ENCODE results near the gene SEC14L6. TPM values are rescaled to one million over a fixed set of nuclear protein-coding genes. Genes with fewer than 3 reads are reported as not detected.
A peak's percentile ranks its signal among the peaks of the same experiment; 100 is the strongest.

SEC14L6 gene
- total RNA-seq, 1 experiment from 2014 or later: 0.26 TPM

- peak overlapping the region; percentile 58 for H3K4me3 Mint-ChIP-seq (ENCODE audit: low read depth, unreplicated experiment)
- BruUV-seq (replicated peaks): no TSS peak
- H3K36me3 Mint-ChIP-seq (ENCODE audit: insufficient read depth, unreplicated experiment): peaks cover 50% of the 10 kb centered on the region
- no peaks in the 10 kb centered on the region for H3K9me3 Mint-ChIP-seq (ENCODE audit: low read depth, unreplicated experiment)
- CTCF ChIA-PET: no interaction called here
- no peak for DNase-seq
- intact Hi-C loops (cut with micrococcal nuclease; ENCODE audit: unreplicated experiment): no loop called here
- peaks cover 20% of the 10 kb centered on the region for H3K4me1 Mint-ChIP-seq (ENCODE audit: low read depth, unreplicated experiment)
- H3K27ac Mint-ChIP-seq (ENCODE audit: unreplicated experiment): no peak overlapping the region
- H3K27me3 Mint-ChIP-seq (ENCODE audit: unreplicated experiment): no peaks in the 10 kb centered on the region
- no peak for TF ChIP-seq CTCF (IDR thresholded peaks at IDR 0.05; ENCODE audit: unreplicated experiment)
These were observed 28.6 kb upstream of the SEC14L6 start for GRCh38 chr22:30574997-30575671.

GRCh38 chr22:30574095-30574981, 27.8 kb upstream of the SEC14L6 start, which contains the start of gene GAL3ST1:
Gene GAL3ST1 (minus strand): TSS chr22:30574665. CDS start chr22:30557392, 17,273 bp downstream.
- H3K4me3 Mint-ChIP-seq (ENCODE audit: low read depth, unreplicated experiment): peak within 1 kb of the TSS; percentile 58
- TF ChIP-seq CTCF (IDR thresholded peaks at IDR 0.05; ENCODE audit: unreplicated experiment): no peak
- CTCF ChIA-PET: interaction anchor here (0.6 kb wide), 1 partner anchor 11 kb away, joined by 3 read pairs; no protein-coding TSS in a partner anchor
- H3K4me1 Mint-ChIP-seq (ENCODE audit: low read depth, unreplicated experiment): peaks cover 20% of the 10 kb centered on the region
- no peaks in the 10 kb centered on the region for H3K27me3 Mint-ChIP-seq (ENCODE audit: unreplicated experiment)
- no peaks in the 10 kb centered on the region for H3K9me3 Mint-ChIP-seq (ENCODE audit: low read depth, unreplicated experiment)
- DNase-seq: peak; percentile 58
- peak within 1 kb of the TSS; percentile 53 for H3K27ac Mint-ChIP-seq (ENCODE audit: unreplicated experiment)
- intact Hi-C loops (cut with micrococcal nuclease; ENCODE audit: unreplicated experiment): no loop called here
- H3K36me3 Mint-ChIP-seq (ENCODE audit: insufficient read depth, unreplicated experiment): peaks cover 42% of the 10 kb centered on the region
- no TSS peak for BruUV-seq (replicated peaks)

GRCh38 chr22:30573594-30574094, 27.1 kb upstream of the SEC14L6 start:
- Mint-ChIP-seq H3K36me3 (ENCODE audit: insufficient read depth, unreplicated experiment) (peaks cover 37% of the 10 kb centered on the region), H3K27ac (ENCODE audit: unreplicated experiment) (peak overlapping the region; percentile 53), H3K4me1 (ENCODE audit: low read depth, unreplicated experiment) (peaks cover 20% of the 10 kb centered on the region), H3K27me3 (ENCODE audit: unreplicated experiment) (no peaks in the 10 kb centered on the region), H3K9me3 (ENCODE audit: low read depth, unreplicated experiment) (no peaks in the 10 kb centered on the region), H3K4me3 (ENCODE audit: low read depth, unreplicated experiment) (peak overlapping the region; percentile 58)
- TF ChIP-seq CTCF (IDR thresholded peaks at IDR 0.05; ENCODE audit: unreplicated experiment): no peak
- intact Hi-C loops (cut with micrococcal nuclease; ENCODE audit: unreplicated experiment): no loop called here
- peak; percentile 61 for DNase-seq
- no TSS peak for BruUV-seq (replicated peaks)
- CTCF ChIA-PET: interaction anchor here (0.6 kb wide), 1 partner anchor 12 kb away, joined by 3 read pairs; no protein-coding TSS in a partner anchor

GRCh38 chr22:30572840-30573593, 26.5 kb upstream of the SEC14L6 start:
- Mint-ChIP-seq H3K36me3 (ENCODE audit: insufficient read depth, unreplicated experiment) (peaks cover 37% of the 10 kb centered on the region), H3K27me3 (ENCODE audit: unreplicated experiment) (no peaks in the 10 kb centered on the region), H3K4me1 (ENCODE audit: low read depth, unreplicated experiment) (peaks cover 20% of the 10 kb centered on the region), H3K4me3 (ENCODE audit: low read depth, unreplicated experiment) (peak overlapping the region; percentile 58), H3K27ac (ENCODE audit: unreplicated experiment) (peak overlapping the region; percentile 53), H3K9me3 (ENCODE audit: low read depth, unreplicated experiment) (no peaks in the 10 kb centered on the region)
- intact Hi-C loops (cut with micrococcal nuclease; ENCODE audit: unreplicated experiment): no loop called here
- no TSS peak for BruUV-seq (replicated peaks)
- peak; percentile 54 for DNase-seq
- CTCF ChIA-PET: interaction anchor here (0.6 to 1.0 kb wide), 2 partner anchors 29 to 494 kb away, joined by 3 read pairs; no protein-coding TSS in a partner anchor
- TF ChIP-seq CTCF (IDR thresholded peaks at IDR 0.05; ENCODE audit: unreplicated experiment): no peak
